GM23338 (cell line): ENCODE results near the gene MAGI1. TPM values are rescaled to one million over a fixed set of nuclear protein-coding genes. Genes with fewer than 3 reads are reported as not detected.
A peak's percentile ranks its signal among the peaks of the same experiment; 100 is the strongest.
"Not testable (repeated sequence)": the region's sequence is repeated elsewhere in the genome, so short reads cannot be mapped to it uniquely, and the experiment has no call there.

Experiments used
- ATAC-seq: fragments of 200-7000 bp; cut with Tn5 transposase; 3 replicates; pipeline ENCODE4 v1.9.1; 2020
- DNase-seq: peaks from one replicate; pipeline ENCODE4 v3.0.0-alpha.2; 2015; ENCODE audit warnings: low spot score
- H2AFZ ChIP-seq: fragments of 200-600 bp; sonication (generic); 2 replicates; pipeline ENCODE4 v1.8.0; 2016; ENCODE audit warnings: antibody characterized with exemption, mild to moderate bottlenecking, moderate library complexity
- H3F3A ChIP-seq: fragments of 200-600 bp; sonication (generic); replicated peaks from 2 replicates; pipeline ENCODE4 v1.8.0; 2017; ENCODE audit warnings: antibody characterized with exemption, mixed run types, low read depth
- H3K27ac ChIP-seq: fragments of 200-600 bp; sonication (generic); 2 replicates; pipeline ENCODE4 v1.6.1; 2016; ENCODE audit warnings: low read depth
- H3K27me3 ChIP-seq: fragments of 200-600 bp; sonication (generic); 2 replicates; pipeline ENCODE4 v1.8.0; 2016; ENCODE audit warnings: mild to moderate bottlenecking, mixed run types, moderate library complexity; ENCODE audit not compliant: insufficient read depth
- H3K36me3 ChIP-seq: fragments of 200-600 bp; sonication (generic); 2 replicates; pipeline ENCODE4 v1.8.0; 2016; ENCODE audit warnings: mild to moderate bottlenecking; ENCODE audit not compliant: insufficient read depth
- H3K4me1 ChIP-seq: fragments of 200-600 bp; sonication (generic); 2 replicates; pipeline ENCODE4 v1.8.0; 2016; ENCODE audit warnings: mild to moderate bottlenecking, moderate library complexity; ENCODE audit not compliant: insufficient read depth
- H3K4me2 ChIP-seq: fragments of 200-600 bp; sonication (generic); 2 replicates; pipeline ENCODE4 v1.7.1; 2017; ENCODE audit warnings: mixed run types
- H3K4me3 ChIP-seq: fragments of 200-600 bp; sonication (generic); 2 replicates; pipeline ENCODE4 v1.6.1; 2016; ENCODE audit warnings: mixed run types
- H3K79me2 ChIP-seq: fragments of 200-600 bp; sonication (generic); replicated peaks from 2 replicates; pipeline ENCODE4 v1.8.0; 2017; ENCODE audit warnings: mild to moderate bottlenecking; ENCODE audit not compliant: insufficient read depth
- H3K9me2 ChIP-seq: fragments of 200-600 bp; sonication (generic); 2 replicates; pipeline ENCODE4 v1.8.0; 2017; ENCODE audit not compliant: insufficient read depth
- H4K20me1 ChIP-seq: fragments of 200-600 bp; sonication (generic); replicated peaks from 2 replicates; pipeline ENCODE4 v1.8.0; 2017; ENCODE audit warnings: mild to moderate bottlenecking; ENCODE audit not compliant: insufficient read depth
- H3K27ac Mint-ChIP-seq: 2 replicates; pipeline ENCODE4 v1.8.0; 2020; ENCODE audit warnings: inconsistent platforms, mild to moderate bottlenecking, moderate library complexity, mixed read lengths
- H3K27me3 Mint-ChIP-seq: 3 replicates; pipeline ENCODE4 v1.8.0; 2022; ENCODE audit warnings: low read depth, mild to moderate bottlenecking, moderate library complexity, mixed read lengths, inconsistent platforms; ENCODE audit not compliant: insufficient read depth, poor library complexity
- H3K36me3 Mint-ChIP-seq: 3 replicates; pipeline ENCODE4 v1.8.0; 2021; ENCODE audit warnings: low read depth, mild to moderate bottlenecking, inconsistent platforms, moderate library complexity, mixed read lengths
- H3K4me1 Mint-ChIP-seq: 3 replicates; pipeline ENCODE4 v1.8.0; 2020; ENCODE audit warnings: mild to moderate bottlenecking, inconsistent platforms, mixed read lengths
- H3K4me3 Mint-ChIP-seq: 3 replicates; pipeline ENCODE4 v1.8.0; 2021; ENCODE audit warnings: moderate library complexity, mild to moderate bottlenecking, inconsistent platforms, mixed read lengths
- H3K9me3 Mint-ChIP-seq: 3 replicates; pipeline ENCODE4 v1.8.0; 2020; ENCODE audit warnings: moderate library complexity, mild to moderate bottlenecking, inconsistent platforms, mixed read lengths
- CREB1 ChIP-seq: fragments of 250-450 bp; sonication (Bioruptor Pico); IDR thresholded peaks from 2 replicates; pipeline ENCODE4 v1.5.0; 2020; ENCODE audit warnings: low read depth, mild to moderate bottlenecking, moderate library complexity
- EZH2 ChIP-seq: fragments of 200-600 bp; sonication (generic); IDR thresholded peaks from one replicate; pipeline ENCODE4 v1.8.0; 2017; ENCODE audit warnings: antibody characterized with exemption, mild to moderate bottlenecking, low read depth; ENCODE audit not compliant: unreplicated experiment
- EZH2phosphoT487 ChIP-seq: fragments of 200-600 bp; sonication (generic); IDR thresholded peaks from one replicate; pipeline ENCODE4 v1.8.1; 2018; ENCODE audit warnings: antibody characterized with exemption; ENCODE audit not compliant: unreplicated experiment
- NANOG ChIP-seq: IDR thresholded peaks from 2 replicates; pipeline ENCODE4 v1.6.1; 2016; ENCODE audit warnings: antibody characterized with exemption, borderline replicate concordance
- POLR2AphosphoS5 ChIP-seq: IDR thresholded peaks from 2 replicates; pipeline ENCODE4 v1.6.1; 2016; ENCODE audit warnings: antibody characterized with exemption, low read depth
- ZNF331 ChIP-seq: fragments of 250-450 bp; sonication (Bioruptor Pico); IDR thresholded peaks from 2 replicates; pipeline ENCODE4 v1.5.0; 2020; ENCODE audit warnings: low read depth, mild to moderate bottlenecking, moderate library complexity
- ZNF462 ChIP-seq: fragments of 250-450 bp; sonication (Bioruptor Pico); IDR thresholded peaks from 2 replicates; pipeline ENCODE4 v1.5.0; 2020; ENCODE audit warnings: mild to moderate bottlenecking, moderate library complexity
- polyA plus RNA-seq: library from polyadenylated mRNA; unstranded; fragments of >200 nt; fragmentation: Nextera tagmentation; extraction: Ambion mirVana; gene quantifications from 2 replicates; pipeline ENCODE4 v1.2.1, GENCODE V29; 2016
- total RNA-seq: library from RNA; depleted of rRNA; stranded (reverse); fragments of >200 nt; shearing (Covaris generic); gene quantifications from 2 replicates; pipeline ENCODE4 v1.2.3, GENCODE V29; 2014

Gene MAGI1
- total and polyA plus RNA-seq, 2 experiments from 2014 or later = 27.4 to 71.2 TPM

- Histone ChIP-seq H3K9me2 (no peaks in the 10 kb centered on the region), H3K36me3 (no peaks in the 10 kb centered on the region), H2AFZ (no peak overlapping the region), H3K4me2 (no peak overlapping the region), H4K20me1 (no peaks in the 10 kb centered on the region), H3K27ac (no peak overlapping the region), H3K27me3 (no peaks in the 10 kb centered on the region), H3F3A (no peaks in the 10 kb centered on the region), H3K79me2 (peaks cover 90% of the 10 kb centered on the region), H3K4me3 (no peak overlapping the region), H3K4me1 (peaks cover 59% of the 10 kb centered on the region)
- H3K4me3 Mint-ChIP-seq = no peak overlapping the region
- no peaks in the 10 kb centered on the region for H3K36me3 Mint-ChIP-seq
- peak overlapping the region; percentile 8; the same call in 1 of the 2 replicates for H3K27ac Mint-ChIP-seq
- ATAC-seq = peak; percentile 24; the same call in 1 of the 3 replicates
- no peaks in the 10 kb centered on the region for H3K9me3 Mint-ChIP-seq
- TF ChIP-seq EZH2phosphoT487 (no peak), EZH2 (no peak), NANOG (no peak), ZNF462 (CRISPR knock-in tag) (no peak), POLR2AphosphoS5 (no peak), CREB1 (CRISPR knock-in tag) (no peak), ZNF331 (CRISPR knock-in tag) (no peak)
- DNase-seq = no peak
- peaks cover 2% of the 10 kb centered on the region for H3K27me3 Mint-ChIP-seq
- H3K4me1 Mint-ChIP-seq = peaks cover 52% of the 10 kb centered on the region
Observed at GRCh38 chr3:65893631-65894030, 145.1 kb downstream of the MAGI1 start.

GRCh38 chr3:65891477-65891876, 147.2 kb downstream of the MAGI1 start:
- peaks cover 52% of the 10 kb centered on the region for H3K4me1 Mint-ChIP-seq
- not testable (repeated sequence) for H3K4me2 ChIP-seq, H3F3A ChIP-seq, H4K20me1 ChIP-seq, H3K27ac Mint-ChIP-seq, H3K36me3 ChIP-seq, H2AFZ ChIP-seq, H3K4me3 Mint-ChIP-seq, H3K27ac ChIP-seq, H3K27me3 Mint-ChIP-seq, H3K36me3 Mint-ChIP-seq, H3K4me3 ChIP-seq, H3K9me3 Mint-ChIP-seq, H3K9me2 ChIP-seq, H3K27me3 ChIP-seq
- DNase-seq = peak; percentile 61
- Histone ChIP-seq H3K79me2 (peaks cover 91% of the 10 kb centered on the region), H3K4me1 (peaks cover 59% of the 10 kb centered on the region)
- ATAC-seq = peak; percentile 78
